Neuronal stem cell (in vitro differentiated cells): ENCODE data around the gene KCNN3. TPM values are rescaled to one million over a fixed set of nuclear protein-coding genes. Genes with fewer than 3 reads are reported as not detected.

Source experiments
- DNase-seq: peaks from one replicate; pipeline ENCODE4 v3.0.0-alpha.2; 2013; ENCODE audit warnings: low spot score
- H2AFZ ChIP-seq: one replicate; pipeline ENCODE4 v1.6.1; 2013; ENCODE audit warnings: mild to moderate bottlenecking, low read length, inconsistent platforms
- H2AK5ac ChIP-seq: 2 replicates; pipeline ENCODE4 v1.6.1; 2013; ENCODE audit warnings: low read depth, mild to moderate bottlenecking, inconsistent platforms, low read length, moderate library complexity, mixed read lengths
- H2BK120ac ChIP-seq: 2 replicates; pipeline ENCODE4 v1.6.1; 2013; ENCODE audit warnings: low read depth, mild to moderate bottlenecking, inconsistent platforms, low read length, moderate library complexity, mixed read lengths
- H2BK12ac ChIP-seq: one replicate; pipeline ENCODE4 v1.6.1; 2013; ENCODE audit warnings: low read length, inconsistent platforms
- H2BK15ac ChIP-seq: 2 replicates; pipeline ENCODE4 v1.6.1; 2013; ENCODE audit warnings: mild to moderate bottlenecking, low read length, inconsistent platforms, mixed read lengths
- H2BK5ac ChIP-seq: one replicate; pipeline ENCODE4 v1.6.1; 2013; ENCODE audit warnings: inconsistent platforms, mild to moderate bottlenecking, low read length, moderate library complexity
- H3K14ac ChIP-seq: one replicate; pipeline ENCODE4 v1.6.1; 2013; ENCODE audit warnings: low read length, inconsistent platforms
- H3K18ac ChIP-seq: 2 replicates; pipeline ENCODE4 v1.6.1; 2013; ENCODE audit warnings: low read length, inconsistent platforms
- H3K23ac ChIP-seq: 2 replicates; pipeline ENCODE4 v1.6.1; 2013; ENCODE audit warnings: low read depth, mild to moderate bottlenecking, mixed read lengths, low read length, inconsistent platforms; ENCODE audit not compliant: poor library complexity
- H3K27ac ChIP-seq: replicated peaks from 3 replicates; pipeline ENCODE4 v1.5.1; 2013; ENCODE audit warnings: low read length, inconsistent platforms
- H3K27me3 ChIP-seq, 3 experiments: 2 replicates each; pipeline ENCODE4 v1.6.1; 2013; ENCODE audit warnings: low read length in 3 of 3, mild to moderate bottlenecking in 2 of 3, inconsistent platforms in 1 of 3, low read depth in 1 of 3, mixed read lengths in 1 of 3, moderate library complexity in 1 of 3; ENCODE audit not compliant: control insufficient read depth in 3 of 3, insufficient read depth in 3 of 3
- H3K36me3 ChIP-seq, 2 donors: replicated peaks in 1 of 2; 2 replicates each; pipeline ENCODE4 v1.6.1; 2013; ENCODE audit warnings: low read length in 2 of 2; ENCODE audit not compliant: control insufficient read depth in 2 of 2, insufficient read depth in 2 of 2
- H3K4ac ChIP-seq: 2 replicates; pipeline ENCODE4 v1.6.1; 2013; ENCODE audit warnings: inconsistent platforms, mild to moderate bottlenecking, low read length, moderate library complexity
- H3K4me1 ChIP-seq, 2 donors: 1 replicate in 1 of 2; 2 replicates in 1 of 2; pipeline ENCODE4 v1.6.1; 2013; ENCODE audit warnings: low read length in 2 of 2, low read depth in 1 of 2; ENCODE audit not compliant: control insufficient read depth in 2 of 2, insufficient read depth in 1 of 2
- H3K4me2 ChIP-seq: one replicate; pipeline ENCODE4 v1.6.1; 2013; ENCODE audit warnings: mild to moderate bottlenecking, low read length, inconsistent platforms; ENCODE audit not compliant: insufficient read depth, poor library complexity, severe bottlenecking
- H3K4me3 ChIP-seq, 2 donors: 2 replicates each; pipeline ENCODE4 v1.5.1; 2013; ENCODE audit warnings: low read length in 2 of 2, mild to moderate bottlenecking in 2 of 2, inconsistent platforms in 1 of 2, moderate library complexity in 1 of 2
- H3K79me1 ChIP-seq: one replicate; pipeline ENCODE4 v1.6.1; 2013; ENCODE audit warnings: low read depth, mild to moderate bottlenecking, inconsistent platforms, low read length, moderate library complexity
- H3K9ac ChIP-seq: one replicate; pipeline ENCODE4 v1.6.1; 2013; ENCODE audit warnings: mild to moderate bottlenecking, low read depth, low read length, inconsistent platforms; ENCODE audit not compliant: poor library complexity
- H3K9me3 ChIP-seq, 2 donors: replicated peaks in 1 of 2; 2 replicates each; pipeline versions ENCODE3 to v1.6.1; 2013; ENCODE audit warnings: low read length in 2 of 2, mild to moderate bottlenecking in 2 of 2, inconsistent platforms in 1 of 2, low read depth in 1 of 2, mixed read lengths in 1 of 2, moderate library complexity in 1 of 2; ENCODE audit not compliant: control insufficient read depth in 2 of 2, insufficient read depth in 1 of 2
- H4K8ac ChIP-seq: one replicate; pipeline ENCODE4 v1.6.1; 2013; ENCODE audit warnings: low read depth, mild to moderate bottlenecking, inconsistent platforms, low read length, moderate library complexity
- H4K91ac ChIP-seq: one replicate; pipeline ENCODE4 v1.6.1; 2013; ENCODE audit warnings: low read length, low read depth, mild to moderate bottlenecking, inconsistent platforms; ENCODE audit not compliant: poor library complexity
- WGBS, 2 donors: extraction: QIAGEN DNeasy Blood & Tissue Kit; methylation state at CpG; one replicate each; pipeline ENCODE4 v1.1.7; 2013; ENCODE audit warnings: missing lambda C conversion rate in 2 of 2, mixed read lengths in 1 of 2; ENCODE audit not compliant: insufficient read length in 2 of 2, insufficient replicate concordance in 1 of 2; ENCODE audit errors: extremely low coverage in 2 of 2; 5-methylcytosine and 5-hydroxymethylcytosine counted together
- polyA plus RNA-seq, 2 experiments: library from polyadenylated mRNA; stranded (reverse); fragments of 200-250 nt; gene quantifications; one replicate each; pipeline ENCODE4 v1.2.3, GENCODE V29; 2013

The KCNN3 gene
- 3.7 TPM for polyA plus RNA-seq (2013, experiment 1 of 2)
- 4.2 TPM for polyA plus RNA-seq (2013, experiment 2 of 2)

- Histone ChIP-seq H2BK120ac (peak within 1 kb of the TSS; percentile 87), H3K36me3 (no peaks in the 10 kb centered on the region), H2BK15ac (peak within 1 kb of the TSS; percentile 93), H4K8ac (no peak within 1 kb of the TSS), H2BK5ac (peak within 1 kb of the TSS; percentile 93), H4K91ac (no peak within 1 kb of the TSS), H3K4me2 (peak within 1 kb of the TSS; percentile 72), H2AFZ (peak within 1 kb of the TSS; percentile 85), H3K79me1 (peaks cover 5% of the 10 kb centered on the region), H3K14ac (peak within 1 kb of the TSS; percentile 82), H3K4me1 (peaks cover 22 to 28% of the 10 kb centered on the region in 2 donors), H3K27ac (peak within 1 kb of the TSS; percentile 84), H3K27me3 (peaks cover 0 to 43% (median 2%) of the 10 kb centered on the region in 3 experiments), H3K4me3 (peak within 1 kb of the TSS; percentile 43 to 72), H3K23ac (peak within 1 kb of the TSS; percentile 61), H3K9me3 (no peaks in the 10 kb centered on the region), H2AK5ac (peak within 1 kb of the TSS; percentile 77), H3K9ac (peak within 1 kb of the TSS; percentile 95), H2BK12ac (peak within 1 kb of the TSS; percentile 84), H3K18ac (peak within 1 kb of the TSS; percentile 97), H3K4ac (peak within 1 kb of the TSS; percentile 80)
- DNase-seq, result peak; percentile 98
- whole genome bisulfite sequencing, 2 donors, result no CpG with 5 or more reads among the region's 17 CpGs
Measured at GRCh38 chr1:154870115-154870571, at the start of gene KCNN3. Gene KCNN3 (minus strand): TSS chr1:154870281. CDS start chr1:154869964, 317 bp downstream.

GRCh38 chr1:154913273-154913672 is 43.2 kb upstream of the KCNN3 start:
- no peak overlapping the region for H3K4ac ChIP-seq
- H4K91ac ChIP-seq, result no peak overlapping the region
- no peak overlapping the region for H3K23ac ChIP-seq
- no peaks in the 10 kb centered on the region for H3K4me1 ChIP-seq
- no CpG with 5 or more reads among the region's 3 CpGs for WGBS, 2 donors
- no peak overlapping the region for H2AK5ac ChIP-seq
- H2AFZ ChIP-seq, result no peak overlapping the region
- H2BK12ac ChIP-seq, result no peak overlapping the region
- H3K18ac ChIP-seq, result no peak overlapping the region
- H4K8ac ChIP-seq, result no peak overlapping the region
- no peak overlapping the region for H2BK5ac ChIP-seq
- H3K9ac ChIP-seq, result no peak overlapping the region
- DNase-seq, result no peak
- no peak overlapping the region for H2BK15ac ChIP-seq
- H3K36me3 ChIP-seq, result no peaks in the 10 kb centered on the region
- H3K27ac ChIP-seq, result no peak overlapping the region
- H3K4me3 ChIP-seq, result no peak overlapping the region
- H3K4me2 ChIP-seq, result no peak overlapping the region
- no peaks in the 10 kb centered on the region for H3K79me1 ChIP-seq
- no peak overlapping the region for H2BK120ac ChIP-seq
- H3K9me3 ChIP-seq, result peaks cover 8 to 12% of the 10 kb centered on the region in 2 donors
- no peaks in the 10 kb centered on the region for H3K27me3 ChIP-seq
- H3K14ac ChIP-seq, result no peak overlapping the region

- H3K23ac ChIP-seq, result no peak overlapping the region
- no peak overlapping the region for H2BK15ac ChIP-seq
- H2AFZ ChIP-seq, result no peak overlapping the region
- no peaks in the 10 kb centered on the region for H3K4me1 ChIP-seq
- no peak overlapping the region for H3K27ac ChIP-seq
- no peak overlapping the region for H2AK5ac ChIP-seq
- no peak overlapping the region for H2BK120ac ChIP-seq
- peaks cover 9 to 14% of the 10 kb centered on the region in 2 donors for H3K9me3 ChIP-seq
- H3K4ac ChIP-seq, result no peak overlapping the region
- no peak overlapping the region for H2BK5ac ChIP-seq
- H3K4me3 ChIP-seq, result no peak overlapping the region
- no peaks in the 10 kb centered on the region for H3K79me1 ChIP-seq
- no peak overlapping the region for H3K4me2 ChIP-seq
- no peaks in the 10 kb centered on the region for H3K27me3 ChIP-seq
- H3K36me3 ChIP-seq, result no peaks in the 10 kb centered on the region
- H4K91ac ChIP-seq, result no peak overlapping the region
- H3K14ac ChIP-seq, result no peak overlapping the region
- H2BK12ac ChIP-seq, result no peak overlapping the region
- no CpG with 5 or more reads among the region's 2 CpGs for WGBS, 2 donors
- DNase-seq, result no peak
- no peak overlapping the region for H3K9ac ChIP-seq
- no peak overlapping the region for H4K8ac ChIP-seq
- no peak overlapping the region for H3K18ac ChIP-seq
Measured at GRCh38 chr1:154912755-154913154, 42.7 kb upstream of the KCNN3 start.

DNA sequence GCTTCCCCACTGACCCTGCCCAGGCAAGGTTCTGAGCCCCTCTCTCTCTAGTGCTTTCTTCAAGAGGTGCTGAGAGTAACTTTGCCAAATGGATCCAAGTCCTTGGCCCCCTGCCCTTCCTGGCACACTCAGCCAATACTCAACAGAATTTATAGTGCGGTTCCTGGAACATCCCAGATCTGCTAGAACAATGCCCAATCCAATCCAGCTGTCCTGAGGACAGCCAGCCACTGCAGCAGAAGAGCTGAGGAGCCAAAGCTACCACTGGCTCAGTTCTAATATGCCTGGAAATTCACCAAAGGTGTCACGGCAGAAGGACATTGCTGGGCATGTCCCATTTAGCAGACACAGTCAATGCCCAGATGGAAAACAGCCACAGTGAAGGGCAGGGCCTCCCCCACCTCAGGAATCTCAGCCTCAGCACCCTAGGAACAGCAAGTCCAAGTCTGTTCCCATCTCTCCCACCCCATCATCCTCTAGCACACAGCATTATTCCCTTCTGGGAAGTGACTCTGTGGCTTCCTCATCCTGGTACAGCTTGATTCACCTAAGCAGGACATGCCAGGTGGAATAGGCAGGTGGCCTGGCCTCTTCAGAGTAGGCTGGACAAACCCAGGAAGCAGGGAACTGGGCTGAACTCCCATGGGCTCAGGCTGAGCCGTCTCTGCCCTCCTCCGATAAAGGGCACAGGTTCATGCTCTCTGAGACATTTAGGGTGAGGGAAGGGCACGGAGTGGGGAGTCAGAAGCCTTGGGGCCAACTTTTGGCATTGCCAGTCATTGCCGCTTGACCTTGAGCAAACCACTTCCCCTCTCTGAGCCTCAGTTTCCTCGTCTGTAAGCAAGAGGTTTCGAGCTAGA is 41.8 kb upstream of the KCNN3 start:
- H3K36me3 ChIP-seq, result no peaks in the 10 kb centered on the region
- no peaks in the 10 kb centered on the region for H3K27me3 ChIP-seq
- WGBS, 2 donors, result no CpG with 5 or more reads among the region's 8 CpGs
- H4K8ac ChIP-seq, result no peak overlapping the region
- no peaks in the 10 kb centered on the region for H3K79me1 ChIP-seq
- H3K23ac ChIP-seq, result no peak overlapping the region
- H3K4me3 ChIP-seq, result no peak overlapping the region
- no peak overlapping the region for H2BK120ac ChIP-seq
- H2BK5ac ChIP-seq, result no peak overlapping the region
- no peak for DNase-seq
- no peak overlapping the region for H3K4ac ChIP-seq
- no peak overlapping the region for H2BK15ac ChIP-seq
- no peak overlapping the region for H3K27ac ChIP-seq
- H4K91ac ChIP-seq, result no peak overlapping the region
- no peak overlapping the region for H3K4me2 ChIP-seq
- H2BK12ac ChIP-seq, result no peak overlapping the region
- H3K4me1 ChIP-seq, result no peaks in the 10 kb centered on the region
- H3K9me3 ChIP-seq, result peaks cover 11 to 19% of the 10 kb centered on the region in 2 donors
- H3K9ac ChIP-seq, result no peak overlapping the region
- H2AFZ ChIP-seq, result no peak overlapping the region
- H3K14ac ChIP-seq, result no peak overlapping the region
- H3K18ac ChIP-seq, result no peak overlapping the region
- no peak overlapping the region for H2AK5ac ChIP-seq
